HL-60 (cell line): ENCODE results near the gene NT5C2.
"Not testable (repeated sequence)": the region's sequence is repeated elsewhere in the genome, so short reads cannot be mapped to it uniquely, and the experiment has no call there.

Experiments used
- DNase-seq, 2 experiments: peaks; one replicate each; pipeline ENCODE4 v3.0.0-alpha.2; 2010 to 2020; ENCODE audit warnings: low read depth in 1 of 2, low spot score in 1 of 2
- H3K27ac ChIP-seq: fragments of 250-450 bp; sonication (Bioruptor Pico); replicated peaks from 2 replicates; pipeline ENCODE4 v1.5.1; 2020; ENCODE audit warnings: mild to moderate bottlenecking, moderate library complexity
- H3K27me3 ChIP-seq: fragments of 250-450 bp; sonication (Bioruptor Pico); 2 replicates; pipeline ENCODE4 v1.5.1; 2021; ENCODE audit warnings: mild to moderate bottlenecking, moderate library complexity; ENCODE audit not compliant: insufficient read depth, poor library complexity, severe bottlenecking
- H3K4me3 ChIP-seq: replicated peaks from 2 replicates; pipeline ENCODE4 v1.5.1; 2011; ENCODE audit warnings: mild to moderate bottlenecking, control low read depth, low read length; ENCODE audit not compliant: insufficient read depth
- GABPA ChIP-seq: IDR thresholded peaks from 2 replicates; pipeline ENCODE4 v1.6.1; 2012; ENCODE audit warnings: low read depth
- POLR2AphosphoS5 ChIP-seq: IDR thresholded peaks from 2 replicates; pipeline ENCODE4 v1.6.1; 2012; ENCODE audit warnings: low read depth
- REST ChIP-seq: IDR thresholded peaks from 2 replicates; pipeline ENCODE4 v1.6.1; 2012; ENCODE audit warnings: low read depth; ENCODE audit not compliant: insufficient replicate concordance
- SPI1 ChIP-seq: IDR thresholded peaks from 2 replicates; pipeline ENCODE4 v1.6.1; 2012; ENCODE audit warnings: low read depth, mild to moderate bottlenecking, borderline replicate concordance
- TF ChIP-seq, protein P1 (sequence below): IDR thresholded peaks from one replicate; pipeline ENCODE4 v1.5.1; 2011; ENCODE audit warnings: low read length, control low read depth, inconsistent platforms; ENCODE audit not compliant: insufficient read depth

NT5C2 gene

DNA sequence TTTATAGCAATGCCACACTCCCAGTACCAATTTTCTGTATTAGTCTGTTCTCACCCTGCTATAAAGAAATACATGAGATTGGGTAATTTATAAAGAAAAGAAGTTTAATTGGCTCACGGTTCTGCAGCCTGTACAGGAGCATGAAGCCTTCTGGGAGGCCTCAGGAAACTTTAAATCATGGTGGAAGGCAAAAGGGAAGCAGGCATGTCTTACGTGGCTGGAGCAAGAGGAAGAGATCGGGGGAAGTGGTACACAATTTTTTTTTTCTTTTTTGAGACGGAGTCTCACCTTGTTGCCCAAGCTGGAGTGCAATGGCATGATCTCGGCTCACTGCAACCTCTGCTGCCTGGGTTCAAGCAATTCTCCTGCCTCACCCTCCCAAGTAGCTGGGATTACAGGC, 31.6 kb upstream of the NT5C2 start:
- DNase-seq, result peak; percentile 58 to 76
- not testable (repeated sequence) for H3K27me3 ChIP-seq, H3K4me3 ChIP-seq
- TF ChIP-seq SPI1, result peak; percentile 44; the same call in 1 of the 2 replicates
- H3K27ac ChIP-seq, result peak overlapping the region; percentile 44

DNA sequence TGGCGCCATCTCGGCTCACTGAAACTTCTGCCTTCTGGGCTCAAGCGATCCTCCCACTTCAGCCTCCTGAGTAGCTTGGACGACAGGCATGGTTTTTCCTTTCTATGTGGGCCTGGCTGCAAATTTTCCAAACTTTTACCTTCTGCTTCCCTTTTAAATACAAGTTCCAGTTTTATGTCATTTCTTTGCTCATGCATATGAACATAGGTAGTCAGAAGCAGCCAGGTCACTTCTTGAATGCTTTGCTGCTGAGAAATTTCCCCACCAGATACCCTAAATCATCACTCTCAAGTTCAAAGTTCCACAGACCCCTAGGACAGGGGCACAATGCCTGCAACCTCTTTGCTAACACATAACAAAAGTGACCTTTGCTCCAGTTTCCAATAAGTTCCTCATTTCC, 31.1 kb upstream of the NT5C2 start:
- no peak for DNase-seq
- Histone ChIP-seq H3K27ac (peak overlapping the region; percentile 44), H3K4me3 (no peak overlapping the region), H3K27me3 (no peaks in the 10 kb centered on the region)
- TF ChIP-seq POLR2AphosphoS5, result no peak
- TF ChIP-seq, protein P1, sequence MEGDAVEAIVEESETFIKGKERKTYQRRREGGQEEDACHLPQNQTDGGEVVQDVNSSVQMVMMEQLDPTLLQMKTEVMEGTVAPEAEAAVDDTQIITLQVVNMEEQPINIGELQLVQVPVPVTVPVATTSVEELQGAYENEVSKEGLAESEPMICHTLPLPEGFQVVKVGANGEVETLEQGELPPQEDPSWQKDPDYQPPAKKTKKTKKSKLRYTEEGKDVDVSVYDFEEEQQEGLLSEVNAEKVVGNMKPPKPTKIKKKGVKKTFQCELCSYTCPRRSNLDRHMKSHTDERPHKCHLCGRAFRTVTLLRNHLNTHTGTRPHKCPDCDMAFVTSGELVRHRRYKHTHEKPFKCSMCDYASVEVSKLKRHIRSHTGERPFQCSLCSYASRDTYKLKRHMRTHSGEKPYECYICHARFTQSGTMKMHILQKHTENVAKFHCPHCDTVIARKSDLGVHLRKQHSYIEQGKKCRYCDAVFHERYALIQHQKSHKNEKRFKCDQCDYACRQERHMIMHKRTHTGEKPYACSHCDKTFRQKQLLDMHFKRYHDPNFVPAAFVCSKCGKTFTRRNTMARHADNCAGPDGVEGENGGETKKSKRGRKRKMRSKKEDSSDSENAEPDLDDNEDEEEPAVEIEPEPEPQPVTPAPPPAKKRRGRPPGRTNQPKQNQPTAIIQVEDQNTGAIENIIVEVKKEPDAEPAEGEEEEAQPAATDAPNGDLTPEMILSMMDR, result no peak
- no peak for TF ChIP-seq SPI1
- no peak for TF ChIP-seq GABPA
- no peak for TF ChIP-seq REST

GRCh38 chr10:103216362-103216761, 23.3 kb upstream of the NT5C2 start:
- not testable (repeated sequence) for H3K4me3 ChIP-seq, H3K27me3 ChIP-seq, H3K27ac ChIP-seq, DNase-seq

GRCh38 chr10:103215601-103216000, 22.5 kb upstream of the NT5C2 start:
- Histone ChIP-seq H3K4me3 (no peak overlapping the region), H3K27ac (no peak overlapping the region), H3K27me3 (no peaks in the 10 kb centered on the region)
- TF ChIP-seq GABPA (no peak), SPI1 (no peak), POLR2AphosphoS5 (no peak), REST (no peak)
- TF ChIP-seq, protein P1, result no peak
- no peak for DNase-seq

- not testable (repeated sequence) for H3K4me3 ChIP-seq, DNase-seq, H3K27ac ChIP-seq, H3K27me3 ChIP-seq
These were observed 17.2 kb upstream of the NT5C2 start for GRCh38 chr10:103210262-103210661.

- DNase-seq, H3K27me3 ChIP-seq, H3K27ac ChIP-seq, H3K4me3 ChIP-seq: not testable (repeated sequence)
These were observed 14.6 kb upstream of the NT5C2 start for GRCh38 chr10:103207643-103208042.
